ENCODE data around the gene E2F4. TPM values are rescaled to one million over a fixed set of nuclear protein-coding genes. Genes with fewer than 3 reads are reported as not detected.

The E2F4 gene
- total and polyA plus RNA-seq, 2 of the 13 experiments (the other 11 are each of a cell fraction or from before 2014, with no cell fraction given), result 84.8 to 91.2 TPM

DNA sequence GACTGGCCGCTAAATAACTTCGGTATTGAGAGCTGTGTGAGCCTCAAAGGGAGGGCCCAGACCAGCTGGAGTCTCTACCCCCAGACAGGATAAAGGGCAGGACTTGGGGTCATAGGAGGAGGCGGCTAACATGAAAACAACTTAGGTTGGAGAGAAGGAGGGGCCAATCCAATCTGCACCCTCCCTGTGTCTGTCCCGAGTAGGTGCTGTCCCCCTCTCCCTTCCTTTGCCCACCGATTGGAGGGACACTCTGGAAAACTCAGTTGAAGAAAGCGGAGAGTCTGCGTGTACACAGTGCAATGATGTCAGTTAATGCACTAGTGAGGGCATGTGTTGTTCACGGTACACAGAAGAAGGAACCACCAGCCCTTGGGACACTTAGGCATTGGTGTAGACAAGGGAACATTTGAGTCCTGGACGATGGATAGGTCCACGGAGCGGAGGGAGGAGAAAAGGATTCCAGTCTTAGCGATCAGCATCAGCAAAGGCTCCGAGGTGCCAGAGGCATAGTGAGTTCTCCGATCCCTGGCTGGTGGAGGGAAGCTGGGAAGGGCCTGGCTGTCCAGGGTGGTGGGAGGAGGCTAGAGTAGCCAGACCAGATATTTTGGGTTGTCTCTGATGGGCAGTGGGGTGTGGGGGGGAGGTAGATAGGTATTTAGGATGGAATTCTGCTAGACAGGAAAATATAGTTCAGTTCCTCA is 20.9 kb upstream of the E2F4 start (continued):
- TF ChIP-seq ATAD3A (CRISPR knock-in tag; IDR thresholded peaks at IDR 0.05) (no peak), TCF12 (IDR thresholded peaks at IDR 0.05) (no peak), TCF12 (CRISPR knock-in tag; IDR thresholded peaks at IDR 0.05) (no peak), MED13 (CRISPR knock-in tag; IDR thresholded peaks at IDR 0.05) (no peak), SMYD3 (CRISPR knock-in tag; IDR thresholded peaks at IDR 0.05) (0 out of 2 replicates have a peak, but pooled peaks have one; percentile 23), ZNF329 (CRISPR knock-in tag; IDR thresholded peaks at IDR 0.05; ENCODE audit: low read depth) (no peak), ZNF350 (CRISPR knock-in tag; IDR thresholded peaks at IDR 0.05; ENCODE audit: borderline replicate concordance, low read depth) (0 out of 2 replicates have a peak, but pooled peaks have one; percentile 36), MEIS2 (CRISPR knock-in tag; IDR thresholded peaks at IDR 0.05) (no peak), ZNF143 (CRISPR knock-in tag; IDR thresholded peaks at IDR 0.05) (no peak; the same call in 1 of the 2 replicates), TCF7L2 (IDR thresholded peaks at IDR 0.05; ENCODE audit: low read depth, low read length) (no peak), REL (CRISPR knock-in tag; conservative IDR thresholded peaks at IDR 0.05) (peak; percentile 82; the same call in 1 of the 2 replicates), NFIC (IDR thresholded peaks at IDR 0.05; ENCODE audit: low read length) (no peak), MYNN (CRISPR knock-in tag; IDR thresholded peaks at IDR 0.05; ENCODE audit: low read depth) (no peak), ZMYM2 (CRISPR knock-in tag; IDR thresholded peaks at IDR 0.05) (no peak), KMT2A (CRISPR knock-in tag; IDR thresholded peaks at IDR 0.05) (no peak), ESRRA (CRISPR knock-in tag; IDR thresholded peaks at IDR 0.05; ENCODE audit: low read depth) (no peak), MED1 (CRISPR knock-in tag; IDR thresholded peaks at IDR 0.05) (peak; percentile 40; the same call in 1 of the 2 replicates), NR3C1 (CRISPR knock-in tag; IDR thresholded peaks at IDR 0.05) (no peak), KDM5B (CRISPR knock-in tag; IDR thresholded peaks at IDR 0.05; ENCODE audit: borderline replicate concordance) (0 out of 2 replicates have a peak, but pooled peaks have one; percentile 25), PAX8 (CRISPR knock-in tag; IDR thresholded peaks at IDR 0.05; ENCODE audit: borderline replicate concordance) (no peak), ZNF720 (CRISPR knock-in tag; IDR thresholded peaks at IDR 0.05) (no peak), ZFP41 (CRISPR knock-in tag; IDR thresholded peaks at IDR 0.05; ENCODE audit: borderline replicate concordance) (no peak), CERS6 (CRISPR knock-in tag; IDR thresholded peaks at IDR 0.05) (no peak), ZNF383 (CRISPR knock-in tag; IDR thresholded peaks at IDR 0.05; ENCODE audit: borderline replicate concordance) (peak; percentile 88; the same call in 1 of the 2 replicates), HOXA9 (CRISPR knock-in tag; IDR thresholded peaks at IDR 0.05; ENCODE audit: borderline replicate concordance) (no peak), SRY (CRISPR knock-in tag; IDR thresholded peaks at IDR 0.05) (no peak), CREM (IDR thresholded peaks at IDR 0.05) (no peak), CREM (CRISPR knock-in tag; IDR thresholded peaks at IDR 0.05) (no peak), HNF4G (IDR thresholded peaks at IDR 0.05; ENCODE audit: borderline replicate concordance, low read depth, low read length) (no peak), HNF4G (CRISPR knock-in tag; IDR thresholded peaks at IDR 0.05; ENCODE audit: borderline replicate concordance, low read depth) (0 out of 2 replicates have a peak, but pooled peaks have one; percentile 14), IRF2 (CRISPR knock-in tag; IDR thresholded peaks at IDR 0.05) (no peak)
